ENCODE data around the gene CUX1.
"Not testable (repeated sequence)": the region's sequence is repeated elsewhere in the genome, so short reads cannot be mapped to it uniquely, and the experiment has no call there.

The CUX1 gene

DNA sequence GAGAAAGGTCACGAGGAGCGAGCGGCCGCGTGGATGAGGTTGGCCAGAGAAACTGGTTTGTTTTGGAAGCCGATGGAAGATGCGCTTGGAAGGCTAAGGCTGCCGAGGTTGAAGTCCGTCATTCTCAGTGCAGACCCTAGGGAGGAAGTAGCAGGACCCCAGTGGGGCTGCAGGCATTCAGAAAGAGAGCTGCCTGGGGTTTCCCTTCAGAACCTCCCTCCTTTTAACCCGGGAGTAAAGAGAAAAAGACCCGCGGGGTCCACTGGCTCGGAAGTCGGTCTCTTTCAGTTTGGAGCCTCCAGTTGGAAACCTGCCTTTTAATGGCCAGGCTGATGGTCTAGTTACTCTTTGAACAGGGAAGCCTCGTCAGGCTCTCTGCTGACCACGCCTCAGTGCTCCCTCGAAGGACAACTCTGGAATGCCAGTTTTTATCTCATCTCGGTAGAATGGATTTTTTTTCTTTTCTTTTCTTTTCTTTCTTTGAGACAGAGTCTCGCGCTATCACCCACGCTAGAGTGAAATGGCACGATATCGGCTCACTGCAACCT is 188.6 kb downstream of the CUX1 start:
- DNase-seq (ENCODE audit: low read depth), result no peak
- no peak overlapping the region for H3K4me3 ChIP-seq (ENCODE audit: low read length)
- TF ChIP-seq, protein P1, sequence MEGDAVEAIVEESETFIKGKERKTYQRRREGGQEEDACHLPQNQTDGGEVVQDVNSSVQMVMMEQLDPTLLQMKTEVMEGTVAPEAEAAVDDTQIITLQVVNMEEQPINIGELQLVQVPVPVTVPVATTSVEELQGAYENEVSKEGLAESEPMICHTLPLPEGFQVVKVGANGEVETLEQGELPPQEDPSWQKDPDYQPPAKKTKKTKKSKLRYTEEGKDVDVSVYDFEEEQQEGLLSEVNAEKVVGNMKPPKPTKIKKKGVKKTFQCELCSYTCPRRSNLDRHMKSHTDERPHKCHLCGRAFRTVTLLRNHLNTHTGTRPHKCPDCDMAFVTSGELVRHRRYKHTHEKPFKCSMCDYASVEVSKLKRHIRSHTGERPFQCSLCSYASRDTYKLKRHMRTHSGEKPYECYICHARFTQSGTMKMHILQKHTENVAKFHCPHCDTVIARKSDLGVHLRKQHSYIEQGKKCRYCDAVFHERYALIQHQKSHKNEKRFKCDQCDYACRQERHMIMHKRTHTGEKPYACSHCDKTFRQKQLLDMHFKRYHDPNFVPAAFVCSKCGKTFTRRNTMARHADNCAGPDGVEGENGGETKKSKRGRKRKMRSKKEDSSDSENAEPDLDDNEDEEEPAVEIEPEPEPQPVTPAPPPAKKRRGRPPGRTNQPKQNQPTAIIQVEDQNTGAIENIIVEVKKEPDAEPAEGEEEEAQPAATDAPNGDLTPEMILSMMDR (IDR thresholded peaks at IDR 0.05; ENCODE audit: insufficient read depth, low read depth, low read length, missing control alignments), result no peak

DNA sequence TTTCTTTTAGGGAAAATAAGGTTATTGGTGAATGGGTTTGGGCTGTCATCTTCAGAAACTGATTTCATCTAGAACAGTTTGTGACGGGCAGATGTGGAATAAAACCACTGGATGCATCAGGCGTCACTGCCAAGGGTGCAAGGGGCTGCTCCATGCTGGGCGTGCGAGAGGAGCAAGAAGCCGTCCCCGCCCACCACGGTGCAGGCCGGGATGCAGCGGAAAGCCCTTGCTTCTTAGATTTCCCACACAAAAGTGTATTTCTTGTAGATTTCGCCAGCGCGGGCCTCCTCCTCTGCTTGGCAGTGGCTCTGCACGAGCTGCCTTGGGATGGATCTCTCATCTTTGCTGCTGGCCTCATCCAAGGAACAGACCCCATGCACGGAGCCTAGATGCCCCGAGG is 189.3 kb downstream of the CUX1 start:
- H3K4me3 ChIP-seq (ENCODE audit: low read length), result no peak overlapping the region
- TF ChIP-seq, protein P1 (IDR thresholded peaks at IDR 0.05; ENCODE audit: insufficient read depth, low read depth, low read length, missing control alignments), result no peak
- DNase-seq (ENCODE audit: low read depth), result no peak

DNA sequence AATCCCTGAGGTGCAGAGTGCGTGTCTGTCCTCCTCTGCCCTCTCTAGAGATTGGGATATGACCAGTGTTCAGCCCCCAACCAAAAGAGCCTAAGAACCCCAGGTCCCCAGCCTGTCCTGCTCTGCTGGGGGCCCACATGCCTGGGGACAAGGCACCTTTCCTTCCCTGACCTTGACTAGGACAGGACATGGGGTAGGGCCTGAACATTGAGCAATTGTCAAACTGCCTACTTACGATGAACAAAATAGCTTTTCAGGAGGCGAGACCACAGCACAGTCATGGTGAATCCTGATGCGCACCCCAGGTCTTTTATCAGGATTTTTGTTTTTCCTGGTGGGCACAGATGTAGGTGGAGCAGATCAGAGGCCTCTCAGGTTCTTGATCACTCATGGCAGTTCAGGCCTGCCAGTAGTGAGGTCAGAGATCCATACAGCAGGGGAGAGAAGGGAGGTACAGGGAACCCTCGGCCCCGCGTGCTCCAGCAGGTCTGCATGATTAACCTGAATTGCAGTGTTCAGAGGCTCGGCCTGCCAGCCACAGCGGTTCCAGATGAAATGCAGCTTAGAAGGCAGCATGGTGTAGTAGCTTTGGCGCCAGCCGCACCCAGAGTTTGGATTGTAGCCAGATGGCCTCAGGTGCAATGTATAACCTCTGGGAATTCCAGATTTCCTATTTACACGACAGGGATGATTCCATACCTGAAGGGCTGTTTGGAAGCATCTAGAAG is 191.3 kb downstream of the CUX1 start:
- TF ChIP-seq, protein P1 (IDR thresholded peaks at IDR 0.05; ENCODE audit: insufficient read depth, low read depth, low read length, missing control alignments), result no peak
- DNase-seq (ENCODE audit: low read depth), result peak; percentile 97
- no peak overlapping the region for H3K4me3 ChIP-seq (ENCODE audit: low read length)

DNA sequence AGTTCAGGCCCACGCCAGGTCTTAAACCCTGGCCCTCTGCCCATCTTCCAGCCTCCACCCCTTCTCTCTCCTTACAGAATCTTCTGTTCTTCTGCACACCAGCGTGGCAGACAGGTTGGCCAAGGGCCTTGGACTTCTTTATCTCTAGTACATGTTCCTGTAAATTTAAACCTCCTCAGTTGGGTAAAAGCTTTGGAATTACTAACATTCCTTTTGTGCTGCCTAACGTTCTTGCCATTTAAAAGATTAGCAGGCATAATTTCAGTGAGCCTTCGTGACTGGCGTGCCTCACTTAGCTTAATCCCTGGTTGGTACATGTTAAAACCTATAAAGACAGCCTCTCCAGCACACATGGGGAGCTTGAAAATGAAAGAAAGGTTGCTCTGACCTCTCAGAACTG is 192.2 kb downstream of the CUX1 start:
- DNase-seq (ENCODE audit: low read depth), result peak; percentile 13
- TF ChIP-seq, protein P1 (IDR thresholded peaks at IDR 0.05; ENCODE audit: insufficient read depth, low read depth, low read length, missing control alignments), result no peak
- no peak overlapping the region for H3K4me3 ChIP-seq (ENCODE audit: low read length)

DNA sequence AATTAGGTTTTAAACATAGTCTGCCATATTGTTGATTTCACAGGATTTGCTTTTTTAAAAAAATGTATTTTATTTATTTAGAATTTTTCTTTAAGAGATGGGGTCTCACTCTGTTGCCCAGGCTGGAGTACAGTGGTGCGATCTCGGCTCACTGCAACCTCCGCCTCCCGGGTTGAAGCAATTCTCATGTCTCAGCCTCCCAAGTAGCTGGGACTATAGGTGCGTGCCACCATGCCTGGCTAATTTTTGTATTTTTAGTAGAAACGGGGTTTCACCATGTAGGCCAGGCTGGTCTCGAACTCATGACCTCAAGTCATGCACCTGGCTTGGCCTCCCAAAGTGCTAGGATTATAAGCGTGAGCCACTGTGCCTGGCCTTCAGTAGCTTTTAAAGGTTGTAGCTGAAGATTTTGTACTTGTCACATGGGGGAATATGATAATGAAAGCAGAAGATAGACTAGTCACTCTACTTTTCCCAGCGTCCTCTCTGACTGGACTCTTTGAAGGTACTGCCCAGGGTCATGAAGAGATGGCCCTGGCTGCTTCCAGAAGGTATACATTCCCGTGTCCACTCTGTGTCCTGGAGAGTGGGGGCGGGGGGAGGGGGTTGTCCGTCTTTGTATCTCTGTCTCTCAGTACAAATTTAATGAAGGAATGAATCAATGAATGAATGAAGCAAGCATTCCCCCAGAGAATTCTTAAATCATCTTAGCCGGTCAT is 194.8 kb downstream of the CUX1 start:
- H3K4me3 ChIP-seq (ENCODE audit: low read length); DNase-seq (ENCODE audit: low read depth): not testable (repeated sequence)

DNA sequence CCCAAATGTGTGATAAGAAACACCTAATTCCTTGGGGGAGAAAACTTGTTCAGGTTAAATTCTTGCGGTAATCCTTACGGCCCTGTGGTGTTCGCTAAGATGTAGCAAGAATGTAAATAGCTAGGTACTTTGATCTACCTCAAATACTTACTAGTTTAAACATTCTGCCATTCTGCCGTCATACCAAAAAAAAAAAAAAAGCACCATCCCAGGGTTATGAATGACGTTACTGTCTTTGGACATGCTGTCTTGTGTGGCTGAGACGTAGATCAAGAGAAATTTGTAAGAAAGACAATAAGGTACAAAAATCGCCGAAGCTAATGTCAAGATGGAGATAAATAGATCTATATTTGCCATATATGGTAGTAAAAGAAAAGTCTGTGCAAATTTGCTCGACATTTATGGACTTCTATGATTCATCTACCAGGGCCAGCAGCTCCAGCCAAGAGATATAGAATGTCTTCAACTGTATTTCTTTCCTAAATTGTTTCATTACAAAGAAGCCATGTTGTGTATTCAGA is 195.6 kb downstream of the CUX1 start:
- H3K4me3 ChIP-seq (ENCODE audit: low read length), result no peak overlapping the region
- TF ChIP-seq, protein P1 (IDR thresholded peaks at IDR 0.05; ENCODE audit: insufficient read depth, low read depth, low read length, missing control alignments), result no peak
- DNase-seq (ENCODE audit: low read depth), result peak; percentile 9

DNA sequence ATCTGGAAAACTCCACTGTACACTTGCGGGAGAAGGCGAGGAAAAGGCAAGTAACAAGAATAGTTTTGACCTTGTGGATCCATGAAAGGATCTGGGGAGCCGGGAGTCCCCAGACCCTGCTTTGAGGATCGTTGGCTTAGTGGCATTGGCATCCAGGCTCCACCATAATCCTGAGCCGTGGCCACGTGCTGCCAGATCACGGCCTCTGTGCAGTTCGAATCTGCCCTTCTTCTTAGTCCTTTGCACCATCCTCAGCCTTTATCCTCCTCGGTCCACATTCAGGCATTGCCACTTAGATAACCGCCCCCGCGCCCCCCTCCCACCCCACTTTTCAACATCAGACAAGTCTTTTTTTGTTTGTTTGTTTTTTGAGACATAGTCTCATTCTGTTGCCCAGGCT is 201.4 kb downstream of the CUX1 start:
- no peak overlapping the region for H3K4me3 ChIP-seq (ENCODE audit: low read length)
- TF ChIP-seq, protein P1 (IDR thresholded peaks at IDR 0.05; ENCODE audit: insufficient read depth, low read depth, low read length, missing control alignments), result no peak
- DNase-seq (ENCODE audit: low read depth), result no peak

Measured in epithelial cell of esophagus (primary cell).